ENCODE data around the gene STAMBPL1.
A peak's percentile ranks its signal among the peaks of the same experiment; 100 is the strongest.
"Not testable (repeated sequence)": the region's sequence is repeated elsewhere in the genome, so short reads cannot be mapped to it uniquely, and the experiment has no call there.

Gene STAMBPL1

GRCh38 chr10:88879534-88880281 is at the start of gene STAMBPL1:
STAMBPL1 (plus strand) TSS chr10:88880245; CDS start chr10:88901709, 21,464 bp downstream.
- no peak for DNase-seq (ENCODE audit: low spot score)

GRCh38 chr10:88830643-88831268 is 49.3 kb upstream of the STAMBPL1 start:
- no peak for DNase-seq (ENCODE audit: low spot score)

- DNase-seq (ENCODE audit: low spot score), result no peak
Observed at GRCh38 chr10:88831709-88832108, 48.3 kb upstream of the STAMBPL1 start.

- no peak for DNase-seq (ENCODE audit: low spot score)
Observed at GRCh38 chr10:88832376-88832775, 47.7 kb upstream of the STAMBPL1 start.

- no peak for DNase-seq (ENCODE audit: low spot score)
Observed at GRCh38 chr10:88833156-88833555, 46.9 kb upstream of the STAMBPL1 start.

GRCh38 chr10:88833723-88834122 is 46.3 kb upstream of the STAMBPL1 start:
- no peak for DNase-seq (ENCODE audit: low spot score)

- DNase-seq (ENCODE audit: low spot score), result peak; percentile 78
Observed at GRCh38 chr10:88835096-88835909, 44.7 kb upstream of the STAMBPL1 start.

GRCh38 chr10:88835910-88836221 is 44.2 kb upstream of the STAMBPL1 start:
- DNase-seq (ENCODE audit: low spot score), result no peak

- DNase-seq (ENCODE audit: low spot score), result not testable (repeated sequence)
Observed at GRCh38 chr10:88837632-88838031, 42.4 kb upstream of the STAMBPL1 start.

- no peak for DNase-seq (ENCODE audit: low spot score)
Observed at GRCh38 chr10:88838766-88839350, 41.2 kb upstream of the STAMBPL1 start.

GRCh38 chr10:88840104-88840503 is 39.9 kb upstream of the STAMBPL1 start:
- DNase-seq (ENCODE audit: low spot score), result no peak

- DNase-seq (ENCODE audit: low spot score), result no peak
Observed at GRCh38 chr10:88840881-88841280, 39.2 kb upstream of the STAMBPL1 start.

GRCh38 chr10:88841316-88842111 is 38.5 kb upstream of the STAMBPL1 start:
- no peak for DNase-seq (ENCODE audit: low spot score)

GRCh38 chr10:88843171-88843570 is 36.9 kb upstream of the STAMBPL1 start:
- DNase-seq (ENCODE audit: low spot score), result no peak

GRCh38 chr10:88848499-88848898 is 31.5 kb upstream of the STAMBPL1 start:
- DNase-seq (ENCODE audit: low spot score), result peak; percentile 49

GRCh38 chr10:88849234-88849633 is 30.8 kb upstream of the STAMBPL1 start:
- DNase-seq (ENCODE audit: low spot score), result peak; percentile 8

GRCh38 chr10:88850712-88851111 is 29.3 kb upstream of the STAMBPL1 start:
- DNase-seq (ENCODE audit: low spot score), result no peak

- DNase-seq (ENCODE audit: low spot score), result peak; percentile 24
Observed at GRCh38 chr10:88851706-88852105, 28.3 kb upstream of the STAMBPL1 start, which contains the start of gene ANKRD22. ANKRD22 (minus strand) TSS chr10:88851844; CDS start chr10:88851607, 237 bp downstream.

- DNase-seq (ENCODE audit: low spot score), result no peak
Observed at GRCh38 chr10:88852327-88852726, 27.7 kb upstream of the STAMBPL1 start.

- no peak for DNase-seq (ENCODE audit: low spot score)
Observed at GRCh38 chr10:88853155-88853881, 26.7 kb upstream of the STAMBPL1 start.

GRCh38 chr10:88854684-88855083 is 25.4 kb upstream of the STAMBPL1 start:
- no peak for DNase-seq (ENCODE audit: low spot score)
